Activated T-helper 1 cell treated with anti-CD3 and anti-CD28 coated beads, Interleukin-2, amount 50 U/mL, for 16 hours (primary cell): ENCODE results near the gene SYT17.
"Not testable (repeated sequence)": the region's sequence is repeated elsewhere in the genome, so short reads cannot be mapped to it uniquely, and the experiment has no call there.

Experiments
- DNase-seq, 2 donors: peaks; one replicate each; pipeline ENCODE4 v3.0.0-alpha.2; 2020; ENCODE audit warnings: low read depth in 1 of 2, low spot score in 1 of 2

SYT17 gene

DNA sequence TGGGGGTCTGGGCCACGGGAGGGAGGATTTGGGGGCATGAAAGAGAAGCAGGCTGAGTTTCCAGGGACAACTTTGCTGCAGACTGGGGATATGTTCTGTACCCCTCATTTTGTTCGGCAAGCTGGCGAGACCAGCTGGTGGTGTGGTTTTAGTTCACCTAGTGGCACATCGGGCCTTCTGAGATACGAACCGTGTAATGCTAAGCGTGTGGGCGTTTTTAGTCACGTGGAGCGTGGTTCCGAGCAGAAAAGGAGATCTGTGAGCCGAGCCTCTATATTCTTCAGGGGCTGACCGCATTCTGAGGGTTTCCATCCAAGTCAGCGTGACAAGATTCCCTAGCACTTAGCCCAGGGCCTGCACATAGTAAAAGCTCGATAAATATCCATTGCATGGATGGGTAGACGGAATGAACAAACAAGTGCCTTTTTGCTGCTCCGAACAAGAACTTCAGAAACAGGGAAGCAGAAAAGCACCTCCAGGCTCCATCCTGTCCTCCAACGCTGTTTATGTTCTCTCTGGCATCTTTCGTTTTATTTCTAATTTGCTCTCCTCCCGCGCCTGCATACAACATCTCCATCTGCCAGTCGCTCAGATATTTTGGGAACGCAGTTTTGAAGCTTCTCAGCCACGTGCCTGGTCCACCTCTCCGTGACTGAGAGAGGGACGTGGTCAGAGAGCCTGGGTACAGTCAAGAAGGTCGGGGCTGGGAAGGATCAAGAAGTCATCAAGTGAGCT lies 5.8 kb downstream of the SYT17 start:
- no peak for DNase-seq

DNA sequence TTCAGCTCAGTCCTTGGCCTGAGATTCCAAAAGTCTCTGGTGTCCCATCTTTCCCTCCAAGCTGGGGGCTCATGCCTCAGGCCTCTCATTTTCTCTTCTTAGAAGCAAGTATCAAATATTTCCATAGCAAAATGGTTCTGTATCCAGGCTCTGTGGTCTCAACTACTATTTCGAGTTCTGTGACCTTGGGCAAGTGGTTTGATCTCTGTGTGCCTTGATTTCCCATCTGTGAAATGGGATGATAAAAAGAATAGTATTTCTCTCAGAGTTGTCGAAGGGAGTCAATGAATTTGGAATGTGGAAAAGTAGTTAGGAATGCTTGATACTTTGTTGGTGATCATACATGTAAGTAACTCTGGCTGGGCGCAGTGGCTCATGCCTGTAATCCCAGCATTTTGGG lies 6.4 kb downstream of the SYT17 start:
- no peak for DNase-seq

DNA sequence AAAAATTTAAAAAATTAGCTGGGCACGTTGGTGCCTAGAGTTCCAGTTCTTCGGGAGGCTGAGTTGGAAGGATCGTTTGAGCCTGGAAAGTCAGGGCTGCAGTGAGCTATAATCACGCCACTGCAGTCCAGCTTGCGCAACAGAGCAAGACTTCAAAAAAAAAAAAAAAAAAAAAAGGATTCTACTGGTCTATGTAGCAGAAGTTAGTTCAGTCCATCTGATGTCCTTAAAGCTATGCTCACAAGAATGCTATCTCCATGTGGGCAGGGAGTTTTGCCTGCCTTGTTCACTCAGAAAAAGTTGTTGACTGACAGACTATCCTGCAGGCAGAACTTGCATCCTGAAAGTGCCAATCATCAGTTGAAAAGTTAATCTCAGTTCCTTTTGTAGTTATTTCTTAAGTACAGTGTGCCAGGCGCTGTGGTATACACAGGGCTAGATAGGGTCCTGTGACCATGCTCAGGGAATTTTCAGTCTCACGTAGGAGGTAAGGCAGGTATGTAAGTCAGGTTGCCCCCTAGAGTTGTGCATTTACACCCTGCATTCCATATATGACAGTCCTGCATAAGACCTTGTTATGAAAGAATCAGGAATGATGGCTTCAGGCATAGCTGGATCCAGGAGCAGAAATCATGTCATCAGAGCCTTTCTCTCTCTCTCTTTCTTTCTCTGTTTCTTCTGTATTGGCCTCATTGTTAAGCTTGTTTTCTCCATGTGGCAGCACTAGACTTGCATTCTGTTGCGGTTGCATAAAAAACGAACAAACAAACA lies 7.6 kb downstream of the SYT17 start:
- DNase-seq, result no peak

DNA sequence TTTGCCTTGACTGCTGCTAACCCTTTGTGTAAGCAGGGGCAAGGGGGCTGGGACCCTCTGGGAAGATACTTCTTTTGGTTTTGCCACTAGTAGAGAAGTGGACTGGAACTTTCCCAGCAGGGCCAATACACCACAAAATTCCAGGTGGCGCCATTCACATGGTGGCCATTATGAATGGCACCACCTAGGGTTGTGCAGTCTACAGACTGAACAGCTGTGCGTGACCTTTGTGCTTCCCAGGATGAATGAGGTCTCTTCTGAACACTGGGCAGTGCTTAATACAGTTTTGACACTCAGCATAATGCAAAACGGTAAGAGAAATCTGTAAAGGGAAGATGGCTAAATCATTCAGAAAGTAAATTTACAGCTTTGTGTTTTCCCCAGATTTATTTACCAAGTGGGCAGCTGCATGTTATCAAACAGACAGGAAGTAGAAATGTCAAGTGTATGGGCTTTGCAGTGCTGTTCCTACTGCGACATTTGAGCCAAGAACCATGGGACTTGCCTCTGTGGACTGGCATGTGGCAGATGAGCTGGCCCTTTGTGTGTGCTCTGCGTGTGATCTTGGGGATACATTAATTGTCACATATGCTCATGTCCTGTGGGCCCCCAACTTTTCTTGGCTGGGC lies 9.2 kb downstream of the SYT17 start:
- no peak for DNase-seq

DNA sequence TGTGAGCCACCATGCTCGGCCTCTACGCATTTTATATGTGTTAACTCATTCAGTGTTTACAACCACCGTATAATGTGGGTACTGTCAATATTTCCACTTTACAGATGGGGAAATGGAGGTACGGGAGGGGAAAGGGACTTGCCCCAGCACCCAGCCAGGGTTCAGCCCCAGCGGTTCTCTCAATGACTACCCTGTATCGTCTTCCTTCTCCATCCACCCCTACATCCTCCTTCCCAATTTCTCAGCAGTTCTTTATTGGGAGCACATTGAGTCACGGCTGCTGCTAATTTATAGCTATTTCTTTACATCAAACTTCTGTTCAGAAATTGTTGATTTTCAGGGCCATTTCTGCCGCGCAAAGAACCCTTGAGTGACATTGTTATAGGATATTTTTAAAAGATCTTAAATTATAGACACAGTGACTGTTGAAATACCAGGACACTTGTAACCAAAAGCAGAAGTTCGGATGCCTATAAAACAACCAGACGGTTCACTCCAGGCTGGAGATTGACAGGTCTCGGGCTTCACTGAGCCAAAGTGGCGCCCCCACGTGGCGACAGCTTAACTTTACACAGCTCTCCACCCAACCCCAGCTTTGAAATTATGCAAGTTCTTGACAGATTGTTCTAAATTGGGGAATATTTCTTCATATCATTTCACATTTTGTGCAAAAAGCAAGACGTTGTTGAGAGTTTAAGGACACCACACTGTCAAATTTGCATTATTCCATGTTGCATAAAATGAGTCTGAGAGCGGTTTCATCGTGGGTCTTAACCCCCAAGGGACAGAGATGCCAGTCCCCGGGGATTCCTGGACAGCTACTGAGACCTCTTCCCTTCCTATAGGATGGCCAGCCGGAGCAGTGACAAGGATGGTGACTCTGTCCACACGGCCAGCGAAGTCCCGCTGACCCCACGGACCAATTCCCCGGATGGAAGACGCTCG lies 11.8 kb downstream of the SYT17 start:
- no peak for DNase-seq

DNA sequence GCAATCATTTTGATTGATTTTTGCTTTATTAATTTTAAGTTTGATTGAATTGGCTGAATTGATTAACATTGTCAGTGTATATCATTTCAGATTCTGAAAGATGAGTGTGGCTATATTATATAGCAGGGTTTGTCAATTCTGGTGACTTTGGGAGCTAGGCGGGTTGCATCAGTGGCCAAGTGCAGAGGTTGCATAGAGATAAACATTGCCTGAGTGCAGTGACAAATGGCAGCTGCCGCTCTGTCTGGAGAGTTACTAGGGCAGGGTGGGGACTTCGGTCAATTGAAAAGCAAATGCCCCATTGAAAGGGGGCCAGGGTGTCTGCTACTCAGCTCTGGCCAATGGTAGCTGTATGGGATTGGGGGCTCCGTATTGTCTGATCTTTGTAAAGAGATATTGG lies 12.7 kb downstream of the SYT17 start:
- no peak for DNase-seq

DNA sequence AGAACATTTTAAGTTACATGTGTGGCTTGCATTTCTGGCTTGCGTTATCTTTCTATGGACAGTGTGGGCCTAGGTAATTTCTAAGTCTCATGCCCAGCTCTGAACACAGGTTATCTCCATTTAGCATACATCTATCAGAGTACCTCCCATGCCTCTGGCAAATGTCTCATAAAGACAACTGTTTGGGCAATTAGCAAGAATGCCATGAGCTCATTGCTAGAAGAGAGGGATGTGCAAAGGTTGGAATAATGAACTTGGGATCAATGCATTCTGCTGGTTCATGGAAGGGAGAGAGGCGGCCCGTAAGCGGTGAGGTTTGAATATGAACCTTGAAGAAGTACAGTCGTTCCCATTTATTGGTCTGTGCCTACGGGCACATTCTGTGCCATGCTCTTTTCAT lies 14.4 kb downstream of the SYT17 start:
- no peak for DNase-seq

DNA sequence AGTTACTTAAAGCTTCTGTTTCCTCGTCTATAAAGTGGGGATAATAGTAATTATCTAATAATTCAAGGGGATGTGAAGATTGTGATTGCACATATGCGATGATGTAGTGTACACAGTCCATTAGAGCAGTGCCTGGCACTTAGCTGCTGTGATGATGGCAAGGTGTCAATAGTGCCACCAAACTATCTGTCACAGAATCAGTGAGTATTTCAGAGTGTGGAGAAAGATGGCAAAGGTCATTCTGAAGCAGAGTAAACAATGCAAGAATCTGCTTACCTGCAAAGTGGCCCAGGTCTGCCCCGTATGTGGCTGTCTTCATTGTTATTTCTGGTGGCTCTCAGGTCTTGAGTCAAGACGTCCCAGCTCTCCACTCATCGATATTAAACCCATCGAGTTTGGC lies 15.1 kb downstream of the SYT17 start:
- DNase-seq, result no peak

DNA sequence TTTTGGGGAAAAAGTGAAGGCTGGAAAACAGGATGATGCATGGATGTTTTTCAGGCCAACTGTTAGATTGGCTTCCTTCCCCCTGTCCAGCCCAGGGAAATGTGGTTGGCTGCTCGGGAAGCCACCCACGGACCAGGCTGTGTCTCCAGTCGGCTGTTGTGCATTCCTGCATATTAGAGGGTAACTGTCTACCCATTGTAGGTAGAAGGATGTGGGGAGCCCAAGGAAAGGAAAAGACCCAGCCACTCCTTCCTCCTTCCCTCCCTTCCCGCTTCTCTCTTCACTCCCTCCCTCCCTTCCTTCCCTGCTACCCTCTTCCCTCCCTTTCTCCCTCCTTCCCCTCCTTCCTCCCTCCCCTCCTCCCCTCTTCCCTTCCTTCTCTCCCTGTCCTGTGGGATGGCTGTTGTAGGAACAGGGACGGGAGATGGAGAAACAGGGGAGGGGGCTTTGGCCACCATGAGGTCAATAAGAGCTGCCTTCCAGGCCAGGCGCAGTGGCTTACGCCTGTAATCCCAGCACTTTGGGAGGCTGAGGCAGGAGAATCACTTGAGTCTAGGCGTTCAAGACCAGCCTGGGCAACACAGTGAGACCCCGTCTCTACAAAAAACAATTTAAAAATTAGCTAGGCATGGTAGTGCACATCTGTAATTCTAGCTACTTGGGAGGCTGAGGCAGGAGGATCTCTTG lies 16.9 kb downstream of the SYT17 start:
- DNase-seq, result no peak

DNA sequence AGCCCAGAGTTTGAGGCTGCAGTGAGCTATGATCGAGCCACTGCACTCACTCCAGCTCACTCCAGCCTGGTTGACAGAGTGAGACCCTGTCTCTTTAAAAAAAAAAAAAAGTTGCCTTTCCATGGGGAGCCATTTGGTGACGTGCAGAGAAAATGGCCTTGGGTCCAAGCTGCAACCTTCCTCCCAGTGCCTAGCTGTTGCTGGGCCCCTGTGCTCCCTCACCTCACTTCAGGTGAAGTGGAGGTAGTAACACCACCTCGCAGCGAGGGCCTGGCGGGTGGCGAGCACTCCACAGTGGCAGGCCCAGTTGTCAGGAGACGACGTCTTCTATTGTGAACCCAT lies 17.4 kb downstream of the SYT17 start:
- no peak for DNase-seq

DNA sequence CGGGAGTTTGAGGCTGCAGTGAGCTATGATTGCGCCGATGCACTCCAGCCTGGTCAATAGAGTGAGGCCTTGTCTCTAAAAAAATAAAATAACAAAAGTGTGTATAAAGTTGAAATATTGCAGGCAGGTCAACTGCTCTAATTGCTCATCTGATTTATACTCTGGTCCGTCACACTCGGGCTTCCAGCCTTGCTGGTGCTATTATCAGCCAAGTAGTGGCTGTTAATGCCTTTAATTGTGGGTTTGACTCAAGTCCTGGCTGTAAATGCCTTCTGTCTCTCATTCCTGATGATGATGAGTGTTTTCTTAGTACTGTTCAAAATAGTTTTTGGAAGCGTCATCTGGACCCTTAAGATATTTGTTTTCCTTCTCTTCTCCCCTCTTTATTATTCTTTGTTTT lies 18.4 kb downstream of the SYT17 start:
- no peak for DNase-seq

DNA sequence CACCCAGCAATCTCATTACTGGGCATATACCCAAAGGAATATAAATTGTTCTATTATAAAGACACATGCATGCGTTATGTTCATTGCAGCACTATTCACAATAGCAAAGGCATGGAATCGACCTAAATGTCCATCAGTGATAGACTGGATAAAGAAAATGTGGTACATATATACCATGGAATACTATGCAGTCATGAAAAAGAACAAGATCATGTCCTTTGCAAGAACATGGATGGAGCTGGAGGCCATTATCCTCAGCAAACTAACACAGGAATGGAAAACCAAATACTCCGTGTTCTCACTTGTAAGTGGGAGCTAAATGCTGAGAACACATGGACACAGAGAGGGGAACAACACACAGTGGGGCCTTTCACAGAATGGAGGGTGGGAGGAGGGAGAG lies 19.9 kb downstream of the SYT17 start:
- not testable (repeated sequence) for DNase-seq

DNA sequence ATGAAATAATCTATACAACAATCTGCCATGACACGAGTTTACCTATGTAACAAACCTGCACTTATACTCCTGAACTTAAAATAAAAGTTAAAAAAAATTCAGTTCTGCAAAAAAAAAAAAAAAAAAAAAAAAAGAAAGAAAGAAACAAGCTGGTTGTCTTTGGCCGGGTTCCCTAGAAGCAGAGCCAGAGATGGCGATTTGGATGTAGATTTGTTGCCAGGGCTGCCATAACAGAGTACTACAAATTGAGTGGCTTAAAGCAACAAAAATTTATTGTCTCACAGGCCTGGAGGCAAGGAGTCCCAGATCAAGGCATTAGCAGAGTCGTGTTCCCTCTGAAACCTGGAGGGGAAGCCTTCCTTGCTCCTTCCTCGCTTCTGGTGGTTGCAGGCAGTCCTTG lies 20.4 kb downstream of the SYT17 start:
- DNase-seq, result no peak

DNA sequence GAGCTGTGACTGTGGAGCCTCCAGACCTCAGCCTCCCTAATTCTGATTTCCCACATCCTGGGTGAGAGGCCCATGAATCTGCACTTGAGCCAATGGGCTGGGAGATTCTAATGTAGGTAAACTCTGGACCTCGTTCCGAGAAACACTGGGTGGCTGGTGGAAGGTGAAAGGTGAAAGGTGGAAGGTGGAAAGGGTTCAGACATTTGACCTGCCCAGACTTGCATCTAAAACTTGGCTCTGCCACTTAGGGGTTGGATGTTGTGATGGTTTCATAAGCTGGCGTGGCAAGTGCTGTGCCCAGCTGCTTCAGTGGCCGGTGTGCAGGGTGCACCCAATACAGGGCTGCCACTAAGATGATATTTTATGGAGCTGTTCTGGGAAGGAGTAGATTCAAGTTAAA lies 24.8 kb downstream of the SYT17 start:
- DNase-seq, result no peak

DNA sequence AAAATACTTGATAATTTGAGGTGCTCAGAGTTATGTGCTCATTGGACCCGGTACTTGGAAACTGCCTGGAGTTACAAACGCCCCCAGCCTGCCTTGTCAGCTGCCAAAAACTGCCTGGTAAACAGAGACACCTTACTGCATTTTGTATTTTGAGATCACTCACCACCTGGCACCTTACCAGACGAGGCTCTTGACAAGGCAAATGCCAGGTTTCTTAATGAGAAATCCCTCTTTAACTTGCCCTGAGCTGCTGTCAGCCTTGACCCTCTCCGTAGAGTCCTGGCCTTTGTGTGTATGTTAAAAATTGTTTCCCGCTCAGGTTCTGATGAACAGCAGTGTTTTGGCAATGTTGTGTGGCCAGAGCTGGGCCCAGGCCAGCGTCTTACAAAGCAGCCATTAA lies 28.8 kb downstream of the SYT17 start:
- no peak for DNase-seq

DNA sequence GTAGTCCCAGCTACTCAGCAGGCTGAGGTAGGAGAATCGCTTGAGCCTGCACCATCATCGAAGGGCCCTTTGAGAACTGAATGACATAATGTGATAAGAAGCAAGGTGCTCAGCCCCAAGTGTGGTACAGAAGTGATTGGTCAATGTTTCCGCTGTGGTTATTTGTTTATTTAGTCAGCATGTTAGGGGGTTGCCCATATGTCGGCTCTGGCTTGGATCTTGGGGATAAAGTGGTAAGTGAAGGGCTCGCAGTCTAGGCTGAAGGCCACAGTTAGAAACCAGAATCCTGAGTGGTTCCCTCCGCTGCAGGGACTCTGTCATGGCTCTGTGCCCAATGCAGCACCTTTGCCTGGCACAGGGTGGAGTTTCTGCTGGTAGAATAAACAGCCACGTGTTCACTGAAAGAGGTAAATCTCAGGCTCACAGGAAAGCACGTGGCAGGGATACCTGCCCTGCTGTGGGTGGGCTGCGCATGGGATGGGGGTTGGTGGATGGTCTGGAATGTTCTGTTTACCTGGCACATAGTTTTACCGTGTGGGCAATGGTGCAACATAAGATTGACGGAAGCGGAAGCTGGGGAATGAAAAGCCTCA lies 35.4 kb downstream of the SYT17 start:
- DNase-seq, result no peak

DNA sequence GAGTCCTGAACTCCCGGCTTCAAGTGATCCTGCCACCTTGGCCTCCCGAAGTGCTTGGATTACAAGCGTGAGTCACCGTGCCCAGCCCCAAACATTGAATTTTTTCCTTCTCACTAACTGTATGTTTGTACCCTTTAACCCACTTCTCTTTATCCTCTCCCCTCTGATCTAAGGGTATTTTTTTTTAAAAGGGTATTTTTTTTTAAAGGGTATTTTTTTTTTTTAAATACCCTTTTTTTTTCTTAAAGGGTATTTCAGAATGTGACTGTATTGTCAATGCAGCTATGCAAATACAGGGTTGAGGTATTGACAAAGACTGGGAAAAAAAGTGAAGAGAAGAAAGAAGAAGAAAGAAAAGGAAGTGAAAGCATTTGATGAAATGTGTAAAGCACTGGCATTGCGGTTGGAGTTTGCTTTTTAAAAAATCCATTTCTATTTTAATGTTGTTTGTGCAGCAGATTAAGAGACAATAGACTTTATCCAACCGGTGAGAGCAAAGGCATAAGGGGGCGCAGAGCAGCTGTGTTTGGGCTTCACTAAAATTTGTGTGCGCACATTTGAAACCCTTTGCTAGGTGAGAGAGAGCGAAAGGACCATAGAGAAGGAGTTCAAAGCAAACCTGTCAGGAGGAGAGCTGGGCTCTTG lies 42.4 kb downstream of the SYT17 start:
- no peak for DNase-seq

DNA sequence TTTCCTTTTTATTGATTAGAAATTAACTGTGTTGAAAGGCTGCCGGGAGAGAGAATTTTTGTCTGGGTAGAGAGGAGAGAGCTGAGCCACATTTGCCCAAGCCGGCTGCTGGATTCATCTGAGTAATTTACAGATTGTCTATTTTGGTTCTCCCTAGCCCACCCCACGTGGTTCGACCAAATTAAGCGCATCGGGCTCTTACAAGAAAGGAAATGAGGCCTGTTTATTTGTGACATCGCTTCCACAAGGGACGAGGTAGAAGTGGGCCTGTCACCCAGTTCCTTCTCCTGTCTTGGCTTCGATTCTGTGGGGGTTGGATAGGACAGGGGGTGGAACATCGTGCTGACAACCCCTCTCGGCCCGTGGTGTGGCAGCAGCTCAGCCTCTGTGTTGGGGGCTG lies 42.9 kb downstream of the SYT17 start:
- no peak for DNase-seq

DNA sequence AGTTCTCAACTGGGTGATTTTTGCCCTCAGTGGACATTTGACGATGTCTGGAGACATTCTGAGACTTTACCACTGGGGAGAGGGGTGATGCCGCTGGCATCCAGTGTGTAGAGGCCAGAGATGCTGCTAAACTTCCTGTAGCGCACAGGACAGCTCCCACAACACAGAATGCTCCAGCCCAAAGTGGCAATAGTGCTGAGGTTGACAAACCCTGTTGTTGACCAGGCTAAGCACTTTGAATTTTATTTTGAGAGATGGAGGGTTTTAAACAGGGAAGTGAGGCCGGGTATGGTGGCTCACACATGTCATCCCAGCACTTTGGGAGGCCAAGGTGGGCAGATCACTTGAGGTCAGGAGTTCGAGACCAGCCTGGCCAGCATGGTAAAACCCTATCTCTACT lies 44.0 kb downstream of the SYT17 start:
- no peak for DNase-seq

DNA sequence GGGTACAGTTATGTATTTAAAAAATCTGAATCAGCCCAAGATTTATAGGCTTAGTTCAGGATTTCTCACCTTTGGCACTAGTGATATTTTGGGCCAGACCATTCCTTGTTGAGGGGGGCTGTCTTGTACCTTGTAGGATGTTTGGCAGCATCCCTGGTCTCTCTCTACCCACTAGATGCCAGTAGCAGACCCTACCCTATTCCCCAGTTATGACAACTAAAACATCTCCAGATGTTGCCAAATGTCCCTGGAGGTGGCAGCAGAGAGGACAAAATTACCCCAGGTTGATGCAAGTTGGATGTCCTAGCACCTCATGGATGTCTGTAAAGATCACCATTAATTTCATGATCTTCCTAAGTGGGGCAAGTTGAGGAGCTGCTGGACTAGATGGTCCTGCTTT lies 45.8 kb downstream of the SYT17 start:
- no peak for DNase-seq
